ENCODE results near the gene SMARCC2.

DNA sequence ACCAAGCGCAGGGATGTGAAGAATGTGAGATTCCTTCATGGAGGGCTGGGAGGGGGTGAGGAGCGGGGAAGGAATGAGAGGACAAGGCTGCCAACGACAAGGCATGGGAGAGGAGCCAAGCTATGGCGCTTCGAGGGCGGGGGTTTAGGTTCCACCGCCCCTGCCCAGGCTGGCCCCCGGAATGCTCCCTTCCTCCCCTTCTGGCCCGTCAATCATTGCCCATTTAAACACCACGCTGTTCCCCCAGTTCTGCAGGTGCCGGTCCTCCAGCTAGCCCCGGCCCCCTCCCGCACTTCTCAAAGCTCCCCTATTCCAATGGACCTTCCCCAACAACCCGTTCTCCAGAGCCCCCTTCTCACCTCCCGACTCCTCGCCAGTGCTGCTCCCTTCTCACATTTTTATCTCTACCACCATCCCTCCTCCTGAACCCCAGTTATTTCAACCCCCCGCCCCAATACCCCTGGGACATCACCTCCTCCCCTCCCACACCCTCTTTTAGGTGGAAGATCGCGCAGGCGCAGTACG, 32.0 kb upstream of the SMARCC2 start:
- TF ChIP-seq RFX5 (IDR thresholded peaks at IDR 0.05; ENCODE audit: low read depth, low read length) = no peak
- TF ChIP-seq GABPA (tag; conservative IDR thresholded peaks at IDR 0.05; ENCODE audit: low read depth) = no peak
- no peak for TF ChIP-seq XRCC4 (IDR thresholded peaks at IDR 0.05; ENCODE audit: extremely low read depth, insufficient read depth, insufficient read length)
- TF ChIP-seq, protein P1, sequence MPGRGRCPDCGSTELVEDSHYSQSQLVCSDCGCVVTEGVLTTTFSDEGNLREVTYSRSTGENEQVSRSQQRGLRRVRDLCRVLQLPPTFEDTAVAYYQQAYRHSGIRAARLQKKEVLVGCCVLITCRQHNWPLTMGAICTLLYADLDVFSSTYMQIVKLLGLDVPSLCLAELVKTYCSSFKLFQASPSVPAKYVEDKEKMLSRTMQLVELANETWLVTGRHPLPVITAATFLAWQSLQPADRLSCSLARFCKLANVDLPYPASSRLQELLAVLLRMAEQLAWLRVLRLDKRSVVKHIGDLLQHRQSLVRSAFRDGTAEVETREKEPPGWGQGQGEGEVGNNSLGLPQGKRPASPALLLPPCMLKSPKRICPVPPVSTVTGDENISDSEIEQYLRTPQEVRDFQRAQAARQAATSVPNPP (IDR thresholded peaks at IDR 0.05; ENCODE audit: borderline replicate concordance, insufficient read depth, insufficient read length) = no peak
- no peak for TF ChIP-seq BRCA1 (IDR thresholded peaks at IDR 0.05)
- no peak for TF ChIP-seq BRCA1 (CRISPR knock-in tag; IDR thresholded peaks at IDR 0.05)
- TF ChIP-seq ATF1 (CRISPR knock-in tag; IDR thresholded peaks at IDR 0.05) = no peak
- TF ChIP-seq ATF1 (tag; IDR thresholded peaks at IDR 0.05) = no peak
- no peak for TF ChIP-seq GTF2F1 (IDR thresholded peaks at IDR 0.05; ENCODE audit: low read depth, low read length)
- no peak for TF ChIP-seq POLR2AphosphoS5 (IDR thresholded peaks at IDR 0.05; ENCODE audit: control insufficient read depth, insufficient read depth, low read depth, low read length)
- TF ChIP-seq RNF2 (IDR thresholded peaks at IDR 0.05) = no peak
- TF ChIP-seq, protein P2, sequence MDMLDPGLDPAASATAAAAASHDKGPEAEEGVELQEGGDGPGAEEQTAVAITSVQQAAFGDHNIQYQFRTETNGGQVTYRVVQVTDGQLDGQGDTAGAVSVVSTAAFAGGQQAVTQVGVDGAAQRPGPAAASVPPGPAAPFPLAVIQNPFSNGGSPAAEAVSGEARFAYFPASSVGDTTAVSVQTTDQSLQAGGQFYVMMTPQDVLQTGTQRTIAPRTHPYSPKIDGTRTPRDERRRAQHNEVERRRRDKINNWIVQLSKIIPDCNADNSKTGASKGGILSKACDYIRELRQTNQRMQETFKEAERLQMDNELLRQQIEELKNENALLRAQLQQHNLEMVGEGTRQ (CRISPR knock-in tag; IDR thresholded peaks at IDR 0.05) = no peak
- TF ChIP-seq, protein P3, sequence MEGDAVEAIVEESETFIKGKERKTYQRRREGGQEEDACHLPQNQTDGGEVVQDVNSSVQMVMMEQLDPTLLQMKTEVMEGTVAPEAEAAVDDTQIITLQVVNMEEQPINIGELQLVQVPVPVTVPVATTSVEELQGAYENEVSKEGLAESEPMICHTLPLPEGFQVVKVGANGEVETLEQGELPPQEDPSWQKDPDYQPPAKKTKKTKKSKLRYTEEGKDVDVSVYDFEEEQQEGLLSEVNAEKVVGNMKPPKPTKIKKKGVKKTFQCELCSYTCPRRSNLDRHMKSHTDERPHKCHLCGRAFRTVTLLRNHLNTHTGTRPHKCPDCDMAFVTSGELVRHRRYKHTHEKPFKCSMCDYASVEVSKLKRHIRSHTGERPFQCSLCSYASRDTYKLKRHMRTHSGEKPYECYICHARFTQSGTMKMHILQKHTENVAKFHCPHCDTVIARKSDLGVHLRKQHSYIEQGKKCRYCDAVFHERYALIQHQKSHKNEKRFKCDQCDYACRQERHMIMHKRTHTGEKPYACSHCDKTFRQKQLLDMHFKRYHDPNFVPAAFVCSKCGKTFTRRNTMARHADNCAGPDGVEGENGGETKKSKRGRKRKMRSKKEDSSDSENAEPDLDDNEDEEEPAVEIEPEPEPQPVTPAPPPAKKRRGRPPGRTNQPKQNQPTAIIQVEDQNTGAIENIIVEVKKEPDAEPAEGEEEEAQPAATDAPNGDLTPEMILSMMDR (IDR thresholded peaks at IDR 0.05 in 2 of 3, conservative IDR thresholded peaks at IDR 0.05 in 1 of 3; ENCODE audit: insufficient read depth in 2 of 3, low read depth in 1 of 3, low read length in 3 of 3) = no peak
- no peak for TF ChIP-seq SLC30A9 (CRISPR knock-in tag; IDR thresholded peaks at IDR 0.05)

Measured in K562 (cell line).